GM21390 (cell line): ENCODE results near the gene SLC35D3.
A peak's percentile ranks its signal among the peaks of the same experiment; 100 is the strongest.
"Not testable (repeated sequence)": the region's sequence is repeated elsewhere in the genome, so short reads cannot be mapped to it uniquely, and the experiment has no call there.

Experiments used
- ATAC-seq: cut with Tn5 transposase; IDR thresholded peaks from one replicate; pipeline ENCODE4 v1.9.1; 2021; ENCODE audit not compliant: unreplicated experiment

Gene SLC35D3

GRCh38 chr6:136922685-136923006, 545 bp downstream of the SLC35D3 start:
- no peak for ATAC-seq

GRCh38 chr6:136923116-136923953, 1.2 kb downstream of the SLC35D3 start:
- no peak for ATAC-seq

- no peak for ATAC-seq
These were observed 2.0 kb downstream of the SLC35D3 start for GRCh38 chr6:136923954-136924673.

GRCh38 chr6:136926383-136926782, 4.3 kb downstream of the SLC35D3 start:
- ATAC-seq, result no peak

- peak; percentile 53 for ATAC-seq
These were observed 5.2 kb downstream of the SLC35D3 start for GRCh38 chr6:136927292-136927691.

- ATAC-seq, result no peak
These were observed 8.4 kb downstream of the SLC35D3 start for GRCh38 chr6:136930528-136930927.

- ATAC-seq, result no peak
These were observed 10.5 kb downstream of the SLC35D3 start for GRCh38 chr6:136932599-136932998.

GRCh38 chr6:136945072-136945471, 23.0 kb downstream of the SLC35D3 start:
- ATAC-seq, result no peak

GRCh38 chr6:136945711-136946121, 23.6 kb downstream of the SLC35D3 start:
- no peak for ATAC-seq

- ATAC-seq, result no peak
These were observed 24.9 kb downstream of the SLC35D3 start for GRCh38 chr6:136947037-136947436.

GRCh38 chr6:136949957-136950356, 27.9 kb downstream of the SLC35D3 start:
- not testable (repeated sequence) for ATAC-seq

GRCh38 chr6:136950436-136951126, 28.5 kb downstream of the SLC35D3 start:
- ATAC-seq, result no peak

GRCh38 chr6:136952714-136953260, 30.7 kb downstream of the SLC35D3 start:
- no peak for ATAC-seq

GRCh38 chr6:136955123-136955522, 33.0 kb downstream of the SLC35D3 start:
- ATAC-seq, result no peak

- no peak for ATAC-seq
These were observed 34.8 kb downstream of the SLC35D3 start for GRCh38 chr6:136956590-136957544.

GRCh38 chr6:136958168-136958567, 36.1 kb downstream of the SLC35D3 start:
- no peak for ATAC-seq

GRCh38 chr6:136959471-136959891, 37.4 kb downstream of the SLC35D3 start:
- no peak for ATAC-seq

- not testable (repeated sequence) for ATAC-seq
These were observed 37.8 kb downstream of the SLC35D3 start for GRCh38 chr6:136959935-136960334.

- ATAC-seq, result no peak
These were observed 38.7 kb downstream of the SLC35D3 start for GRCh38 chr6:136960781-136961180.

GRCh38 chr6:136961848-136962247, 39.7 kb downstream of the SLC35D3 start:
- no peak for ATAC-seq
